Panc1 (cell line): ENCODE results near the gene KMT2A.

Experiments
- CTCF ChIP-seq: fragments of 450-650 bp; IDR thresholded peaks from 2 replicates; pipeline ENCODE4 v1.5.1; 2017; ENCODE audit warnings: mild to moderate bottlenecking
- POLR2AphosphoS5 ChIP-seq: IDR thresholded peaks from 2 replicates; pipeline ENCODE4 v1.6.1; 2012; ENCODE audit warnings: mild to moderate bottlenecking, low read depth, low read length, moderate library complexity
- TCF7L2 ChIP-seq: IDR thresholded peaks from 2 replicates; pipeline ENCODE4 v1.6.1; 2011; ENCODE audit warnings: mild to moderate bottlenecking, low read depth, low read length, inconsistent platforms

DNA sequence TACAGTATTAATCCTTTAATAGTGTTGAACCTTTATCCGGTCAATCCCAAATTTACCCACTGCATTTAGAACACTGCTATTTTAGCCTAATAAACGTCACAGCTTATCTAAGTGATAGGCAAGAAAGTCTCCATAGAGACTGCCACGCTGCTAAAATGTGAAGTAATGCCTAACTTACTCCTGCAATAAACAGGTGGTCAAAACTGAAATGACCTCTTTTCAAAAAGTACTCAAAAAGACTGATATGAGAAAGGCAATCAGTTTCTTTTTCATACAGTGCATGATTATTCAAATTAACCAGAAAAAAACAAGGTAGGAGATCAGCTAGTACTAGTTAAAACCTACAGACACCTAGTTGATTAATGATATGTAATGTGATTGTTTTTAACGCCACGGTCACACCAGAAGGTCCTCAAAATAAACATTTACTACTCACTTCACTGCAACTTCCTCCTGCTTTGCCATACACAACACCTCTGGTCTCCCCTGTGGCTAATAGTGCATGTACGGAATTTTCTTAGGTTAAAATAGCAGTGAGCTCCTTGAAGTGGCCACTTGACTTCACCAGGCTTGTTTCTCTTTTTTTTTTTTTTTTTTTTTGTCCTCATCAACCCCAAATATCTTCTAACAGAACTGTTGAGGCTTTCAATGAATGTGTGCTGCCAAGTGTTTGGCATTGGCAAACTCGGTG lies 26.1 kb upstream of the KMT2A start:
- TF ChIP-seq CTCF = no peak
- no peak for TF ChIP-seq TCF7L2
- TF ChIP-seq POLR2AphosphoS5 = 0 out of 2 replicates have a peak, but pooled peaks have one; percentile 34
